ENCODE results near the gene IQGAP1.

IQGAP1 gene

GRCh38 chr15:90531147-90531546, 143.1 kb downstream of the IQGAP1 start (continued):
- TF ChIP-seq, protein P1, sequence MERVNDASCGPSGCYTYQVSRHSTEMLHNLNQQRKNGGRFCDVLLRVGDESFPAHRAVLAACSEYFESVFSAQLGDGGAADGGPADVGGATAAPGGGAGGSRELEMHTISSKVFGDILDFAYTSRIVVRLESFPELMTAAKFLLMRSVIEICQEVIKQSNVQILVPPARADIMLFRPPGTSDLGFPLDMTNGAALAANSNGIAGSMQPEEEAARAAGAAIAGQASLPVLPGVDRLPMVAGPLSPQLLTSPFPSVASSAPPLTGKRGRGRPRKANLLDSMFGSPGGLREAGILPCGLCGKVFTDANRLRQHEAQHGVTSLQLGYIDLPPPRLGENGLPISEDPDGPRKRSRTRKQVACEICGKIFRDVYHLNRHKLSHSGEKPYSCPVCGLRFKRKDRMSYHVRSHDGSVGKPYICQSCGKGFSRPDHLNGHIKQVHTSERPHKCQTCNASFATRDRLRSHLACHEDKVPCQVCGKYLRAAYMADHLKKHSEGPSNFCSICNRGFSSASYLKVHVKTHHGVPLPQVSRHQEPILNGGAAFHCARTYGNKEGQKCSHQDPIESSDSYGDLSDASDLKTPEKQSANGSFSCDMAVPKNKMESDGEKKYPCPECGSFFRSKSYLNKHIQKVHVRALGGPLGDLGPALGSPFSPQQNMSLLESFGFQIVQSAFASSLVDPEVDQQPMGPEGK (CRISPR knock-in tag; IDR thresholded peaks at IDR 0.05; ENCODE audit: borderline replicate concordance) = no peak
- TF ChIP-seq ZNF70 (CRISPR knock-in tag; IDR thresholded peaks at IDR 0.05) = no peak

GRCh38 chr15:90535254-90535653, 147.2 kb downstream of the IQGAP1 start:
- ATAC-seq = no peak
- TF ChIP-seq CSDC2 (CRISPR knock-in tag; IDR thresholded peaks at IDR 0.05) = no peak
- no peak for TF ChIP-seq ZFP30 (CRISPR knock-in tag; IDR thresholded peaks at IDR 0.05)
- no peak for TF ChIP-seq ESRRG (CRISPR knock-in tag; IDR thresholded peaks at IDR 0.05)
- TF ChIP-seq ISL1 (CRISPR knock-in tag; IDR thresholded peaks at IDR 0.05) = no peak
- TF ChIP-seq SNAI2 (CRISPR knock-in tag; IDR thresholded peaks at IDR 0.05) = no peak
- TF ChIP-seq PPARA (CRISPR knock-in tag; IDR thresholded peaks at IDR 0.05; ENCODE audit: borderline replicate concordance) = no peak
- TF ChIP-seq, protein P2, sequence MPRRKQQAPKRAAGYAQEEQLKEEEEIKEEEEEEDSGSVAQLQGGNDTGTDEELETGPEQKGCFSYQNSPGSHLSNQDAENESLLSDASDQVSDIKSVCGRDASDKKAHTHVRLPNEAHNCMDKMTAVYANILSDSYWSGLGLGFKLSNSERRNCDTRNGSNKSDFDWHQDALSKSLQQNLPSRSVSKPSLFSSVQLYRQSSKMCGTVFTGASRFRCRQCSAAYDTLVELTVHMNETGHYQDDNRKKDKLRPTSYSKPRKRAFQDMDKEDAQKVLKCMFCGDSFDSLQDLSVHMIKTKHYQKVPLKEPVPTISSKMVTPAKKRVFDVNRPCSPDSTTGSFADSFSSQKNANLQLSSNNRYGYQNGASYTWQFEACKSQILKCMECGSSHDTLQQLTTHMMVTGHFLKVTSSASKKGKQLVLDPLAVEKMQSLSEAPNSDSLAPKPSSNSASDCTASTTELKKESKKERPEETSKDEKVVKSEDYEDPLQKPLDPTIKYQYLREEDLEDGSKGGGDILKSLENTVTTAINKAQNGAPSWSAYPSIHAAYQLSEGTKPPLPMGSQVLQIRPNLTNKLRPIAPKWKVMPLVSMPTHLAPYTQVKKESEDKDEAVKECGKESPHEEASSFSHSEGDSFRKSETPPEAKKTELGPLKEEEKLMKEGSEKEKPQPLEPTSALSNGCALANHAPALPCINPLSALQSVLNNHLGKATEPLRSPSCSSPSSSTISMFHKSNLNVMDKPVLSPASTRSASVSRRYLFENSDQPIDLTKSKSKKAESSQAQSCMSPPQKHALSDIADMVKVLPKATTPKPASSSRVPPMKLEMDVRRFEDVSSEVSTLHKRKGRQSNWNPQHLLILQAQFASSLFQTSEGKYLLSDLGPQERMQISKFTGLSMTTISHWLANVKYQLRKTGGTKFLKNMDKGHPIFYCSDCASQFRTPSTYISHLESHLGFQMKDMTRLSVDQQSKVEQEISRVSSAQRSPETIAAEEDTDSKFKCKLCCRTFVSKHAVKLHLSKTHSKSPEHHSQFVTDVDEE (CRISPR knock-in tag; IDR thresholded peaks at IDR 0.05) = no peak
- no peak for TF ChIP-seq TCF4 (CRISPR knock-in tag; IDR thresholded peaks at IDR 0.05; ENCODE audit: borderline replicate concordance)
- TF ChIP-seq GLIS3 (CRISPR knock-in tag; IDR thresholded peaks at IDR 0.05) = no peak
- no peak for TF ChIP-seq ARNTL (CRISPR knock-in tag; IDR thresholded peaks at IDR 0.05; ENCODE audit: borderline replicate concordance, low read depth)
- TF ChIP-seq RARB (CRISPR knock-in tag; IDR thresholded peaks at IDR 0.05) = no peak

DNA sequence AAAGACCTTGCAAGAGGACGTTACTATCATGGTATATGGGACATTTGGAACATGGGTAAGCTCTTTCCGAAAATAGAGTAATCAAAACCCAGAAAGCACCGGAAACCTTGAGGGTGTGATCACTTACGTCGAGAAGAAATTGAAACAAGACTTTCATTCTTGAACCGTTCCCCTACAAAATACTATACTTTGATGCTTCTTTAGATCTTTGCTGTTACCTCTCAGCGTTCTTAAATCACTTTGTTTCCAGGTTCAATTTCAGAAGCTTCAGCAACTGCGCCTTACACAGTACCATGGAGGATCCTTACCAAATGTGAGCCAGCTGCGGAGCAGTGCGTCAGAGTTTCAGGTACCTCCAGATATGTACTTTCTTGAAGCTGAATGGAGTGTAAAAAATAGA, 151.7 kb downstream of the IQGAP1 start:
- TF ChIP-seq TCF4 (CRISPR knock-in tag; IDR thresholded peaks at IDR 0.05; ENCODE audit: borderline replicate concordance) = no peak
- no peak for TF ChIP-seq ZNF70 (CRISPR knock-in tag; IDR thresholded peaks at IDR 0.05)
- TF ChIP-seq TOX (CRISPR knock-in tag; IDR thresholded peaks at IDR 0.05; ENCODE audit: borderline replicate concordance) = no peak
- no peak for ATAC-seq

DNA sequence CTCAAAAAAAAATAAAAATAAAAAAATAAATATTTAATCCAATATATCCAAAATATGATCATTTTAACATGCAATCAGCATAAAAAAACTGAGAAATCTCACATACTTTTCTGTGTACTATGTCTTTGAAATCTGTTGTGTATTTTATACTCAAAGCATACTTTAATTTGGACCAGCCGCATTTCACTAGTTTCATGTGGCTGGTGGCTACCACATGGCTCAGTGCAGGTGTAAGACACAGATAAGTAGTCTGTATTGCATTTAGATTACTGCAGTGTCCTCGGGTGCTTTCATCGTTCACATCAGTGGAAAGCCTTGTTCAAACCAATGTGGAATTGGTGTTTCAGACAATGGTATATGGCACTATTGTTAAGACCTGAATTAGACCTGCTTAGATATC, 152.7 kb downstream of the IQGAP1 start:
- ATAC-seq = no peak

More for the DNA sequence above, 152.7 kb downstream of the IQGAP1 start:
- TF ChIP-seq TOX (CRISPR knock-in tag; IDR thresholded peaks at IDR 0.05; ENCODE audit: borderline replicate concordance) (no peak), POU6F1 (CRISPR knock-in tag; IDR thresholded peaks at IDR 0.05; ENCODE audit: borderline replicate concordance, low read depth) (no peak), CSDC2 (CRISPR knock-in tag; IDR thresholded peaks at IDR 0.05) (no peak), ZNF565 (CRISPR knock-in tag; conservative IDR thresholded peaks at IDR 0.05; ENCODE audit: low read depth) (no peak), RARB (CRISPR knock-in tag; IDR thresholded peaks at IDR 0.05) (no peak), ZNF8 (CRISPR knock-in tag; IDR thresholded peaks at IDR 0.05) (no peak), ZFP30 (CRISPR knock-in tag; IDR thresholded peaks at IDR 0.05) (no peak), ISL1 (CRISPR knock-in tag; IDR thresholded peaks at IDR 0.05) (no peak), ZFP3 (CRISPR knock-in tag; IDR thresholded peaks at IDR 0.05) (no peak), ARNTL (CRISPR knock-in tag; IDR thresholded peaks at IDR 0.05; ENCODE audit: borderline replicate concordance, low read depth) (no peak)
- TF ChIP-seq, protein P2 (CRISPR knock-in tag; IDR thresholded peaks at IDR 0.05) = no peak
- TF ChIP-seq, protein P1 (CRISPR knock-in tag; IDR thresholded peaks at IDR 0.05; ENCODE audit: borderline replicate concordance) = no peak
- TF ChIP-seq, protein P3, sequence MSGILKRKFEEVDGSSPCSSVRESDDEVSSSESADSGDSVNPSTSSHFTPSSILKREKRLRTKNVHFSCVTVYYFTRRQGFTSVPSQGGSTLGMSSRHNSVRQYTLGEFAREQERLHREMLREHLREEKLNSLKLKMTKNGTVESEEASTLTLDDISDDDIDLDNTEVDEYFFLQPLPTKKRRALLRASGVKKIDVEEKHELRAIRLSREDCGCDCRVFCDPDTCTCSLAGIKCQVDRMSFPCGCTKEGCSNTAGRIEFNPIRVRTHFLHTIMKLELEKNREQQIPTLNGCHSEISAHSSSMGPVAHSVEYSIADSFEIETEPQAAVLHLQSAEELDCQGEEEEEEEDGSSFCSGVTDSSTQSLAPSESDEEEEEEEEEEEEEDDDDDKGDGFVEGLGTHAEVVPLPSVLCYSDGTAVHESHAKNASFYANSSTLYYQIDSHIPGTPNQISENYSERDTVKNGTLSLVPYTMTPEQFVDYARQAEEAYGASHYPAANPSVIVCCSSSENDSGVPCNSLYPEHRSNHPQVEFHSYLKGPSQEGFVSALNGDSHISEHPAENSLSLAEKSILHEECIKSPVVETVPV (CRISPR knock-in tag; IDR thresholded peaks at IDR 0.05) = no peak
